ENCODE measurements around the gene CIAO3.
"Not testable (repeated sequence)": the region's sequence is repeated elsewhere in the genome, so short reads cannot be mapped to it uniquely, and the experiment has no call there.

Gene CIAO3

GRCh38 chr16:708019-708418 is 32.8 kb downstream of the CIAO3 start:
- DNase-seq, result no peak

GRCh38 chr16:707062-707538 is 33.7 kb downstream of the CIAO3 start:
- DNase-seq, result no peak

GRCh38 chr16:706189-707061 is 34.4 kb downstream of the CIAO3 start:
- no peak for DNase-seq

- no peak for DNase-seq
These were observed 35.2 kb downstream of the CIAO3 start, which contains the start of gene FBXL16 for GRCh38 chr16:705431-706188. TSS of gene FBXL16 (minus strand) at chr16:705801. CDS start at chr16:697405, 8,396 bp downstream.

- DNase-seq, result no peak
These were observed 36.0 kb downstream of the CIAO3 start for GRCh38 chr16:704552-705380.

- no peak for DNase-seq
These were observed 36.8 kb downstream of the CIAO3 start for GRCh38 chr16:704047-704446.

- no peak for DNase-seq
These were observed 37.4 kb downstream of the CIAO3 start for GRCh38 chr16:703406-703805.

- DNase-seq, result no peak
These were observed 38.5 kb downstream of the CIAO3 start for GRCh38 chr16:702341-702740.

- DNase-seq, result peak in 1 of 2 donors; percentile 51
These were observed 39.9 kb downstream of the CIAO3 start for GRCh38 chr16:700684-701584.

GRCh38 chr16:698911-699671 is 41.7 kb downstream of the CIAO3 start:
- no peak for DNase-seq

- peak; percentile 57 to 69 for DNase-seq
These were observed 45.3 kb downstream of the CIAO3 start for GRCh38 chr16:695355-696089.

- DNase-seq, result no peak
These were observed 45.9 kb downstream of the CIAO3 start for GRCh38 chr16:694863-695354.

GRCh38 chr16:694187-694862 is 46.5 kb downstream of the CIAO3 start:
- DNase-seq, result no peak

GRCh38 chr16:693766-694165 is 47.0 kb downstream of the CIAO3 start:
- DNase-seq, result no peak

- no peak for DNase-seq
These were observed 47.4 kb downstream of the CIAO3 start for GRCh38 chr16:693364-693763.

GRCh38 chr16:692356-693108 is 48.3 kb downstream of the CIAO3 start:
- no peak for DNase-seq

GRCh38 chr16:691242-691641 is 49.6 kb downstream of the CIAO3 start:
- DNase-seq, result not testable (repeated sequence)

GRCh38 chr16:689175-689897 is 51.5 kb downstream of the CIAO3 start:
- no peak for DNase-seq

All from stimulated activated CD4-positive, alpha-beta T cell treated with anti-CD3 and anti-CD28 coated beads, Interleukin-2, amount 100 ng/mL, for 48 hours (primary cell).